ENCODE measurements around the gene KIAA2012. TPM values are rescaled to one million over a fixed set of nuclear protein-coding genes. Genes with fewer than 3 reads are reported as not detected.

KIAA2012 gene
- total and polyA plus RNA-seq, 2 of the 8 experiments (the other 6 are each of a cell fraction or from before 2014, with no cell fraction given): not detected

- no peak for TF ChIP-seq CHD7 (IDR thresholded peaks at IDR 0.05; ENCODE audit: insufficient replicate concordance, low read length)
- no peak for TF ChIP-seq SP4 (IDR thresholded peaks at IDR 0.05; ENCODE audit: low read length)
- TF ChIP-seq SIX5 (IDR thresholded peaks at IDR 0.05; ENCODE audit: low read depth, low read length): no peak
- TF ChIP-seq HDAC6 (IDR thresholded peaks at IDR 0.05; ENCODE audit: low read depth, low read length): no peak
- no peak for TF ChIP-seq E2F6 (IDR thresholded peaks at IDR 0.05)
Observed at GRCh38 chr2:202112041-202112440, 39.0 kb downstream of the KIAA2012 start (continued).

Measured in H1 (cell line).